NB4 (cell line): ENCODE measurements around the gene SUSD6.

Source experiments
- POLR2A ChIP-seq: IDR thresholded peaks from 2 replicates; pipeline ENCODE4 v1.6.1; 2011; ENCODE audit warnings: mild to moderate bottlenecking; ENCODE audit not compliant: insufficient read length; ENCODE audit errors: extremely low read depth
- TF ChIP-seq, protein P1 (sequence below): IDR thresholded peaks from one replicate; pipeline ENCODE4 v1.5.1; 2012; ENCODE audit warnings: low read depth, low read length
- TF ChIP-seq, protein P2 (sequence below): IDR thresholded peaks from 2 replicates; pipeline ENCODE4 v1.6.1; 2011; ENCODE audit warnings: low read depth, low read length

DNA sequence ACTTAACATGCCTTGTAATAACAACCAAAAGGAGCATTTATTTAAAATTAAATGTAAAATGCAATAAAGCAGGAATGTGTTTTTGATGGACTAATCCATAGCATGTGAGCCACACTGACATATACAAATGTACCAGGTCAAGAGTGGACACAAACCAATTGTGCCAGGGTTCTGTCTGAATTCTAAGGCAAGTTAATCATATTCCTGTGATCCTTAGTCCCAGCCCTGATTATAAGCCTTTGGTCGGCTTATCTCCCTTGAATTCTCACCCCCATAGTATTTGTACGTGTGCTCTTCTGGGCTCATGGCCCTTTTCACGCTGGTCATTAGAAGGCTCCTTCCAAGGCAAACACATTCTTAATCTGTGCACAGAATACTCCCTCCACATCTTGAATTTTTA lies 144.9 kb downstream of the SUSD6 start:
- TF ChIP-seq, protein P1, sequence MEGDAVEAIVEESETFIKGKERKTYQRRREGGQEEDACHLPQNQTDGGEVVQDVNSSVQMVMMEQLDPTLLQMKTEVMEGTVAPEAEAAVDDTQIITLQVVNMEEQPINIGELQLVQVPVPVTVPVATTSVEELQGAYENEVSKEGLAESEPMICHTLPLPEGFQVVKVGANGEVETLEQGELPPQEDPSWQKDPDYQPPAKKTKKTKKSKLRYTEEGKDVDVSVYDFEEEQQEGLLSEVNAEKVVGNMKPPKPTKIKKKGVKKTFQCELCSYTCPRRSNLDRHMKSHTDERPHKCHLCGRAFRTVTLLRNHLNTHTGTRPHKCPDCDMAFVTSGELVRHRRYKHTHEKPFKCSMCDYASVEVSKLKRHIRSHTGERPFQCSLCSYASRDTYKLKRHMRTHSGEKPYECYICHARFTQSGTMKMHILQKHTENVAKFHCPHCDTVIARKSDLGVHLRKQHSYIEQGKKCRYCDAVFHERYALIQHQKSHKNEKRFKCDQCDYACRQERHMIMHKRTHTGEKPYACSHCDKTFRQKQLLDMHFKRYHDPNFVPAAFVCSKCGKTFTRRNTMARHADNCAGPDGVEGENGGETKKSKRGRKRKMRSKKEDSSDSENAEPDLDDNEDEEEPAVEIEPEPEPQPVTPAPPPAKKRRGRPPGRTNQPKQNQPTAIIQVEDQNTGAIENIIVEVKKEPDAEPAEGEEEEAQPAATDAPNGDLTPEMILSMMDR, result no peak
- no peak for TF ChIP-seq POLR2A
- TF ChIP-seq, protein P2, sequence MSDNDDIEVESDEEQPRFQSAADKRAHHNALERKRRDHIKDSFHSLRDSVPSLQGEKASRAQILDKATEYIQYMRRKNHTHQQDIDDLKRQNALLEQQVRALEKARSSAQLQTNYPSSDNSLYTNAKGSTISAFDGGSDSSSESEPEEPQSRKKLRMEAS, result no peak
